OCI-M2 (cell line): ENCODE measurements around the gene SPINK4.

Experiments used
- DNase-seq: peaks from one replicate; lab custom pipeline; 2025; ENCODE audit not compliant: unreplicated experiment; lab: John Stamatoyannopoulos, UW

SPINK4 gene

GRCh38 chr9:33229359-33230114 is 10.4 kb upstream of the SPINK4 start:
- no peak for DNase-seq

- no peak for DNase-seq
Measured at GRCh38 chr9:33230756-33231622, 9.0 kb upstream of the SPINK4 start.

- no peak for DNase-seq
Measured at GRCh38 chr9:33231623-33231942, 8.4 kb upstream of the SPINK4 start.

GRCh38 chr9:33232815-33233214 is 7.2 kb upstream of the SPINK4 start:
- DNase-seq, result no peak

GRCh38 chr9:33233626-33234342 is 6.2 kb upstream of the SPINK4 start:
- no peak for DNase-seq

- no peak for DNase-seq
Measured at GRCh38 chr9:33234511-33235467, 5.2 kb upstream of the SPINK4 start.

- no peak for DNase-seq
Measured at GRCh38 chr9:33236571-33236970, 3.4 kb upstream of the SPINK4 start.

- no peak for DNase-seq
Measured at GRCh38 chr9:33241298-33241697, 1.3 kb downstream of the SPINK4 start.

- DNase-seq, result no peak
Measured at GRCh38 chr9:33242609-33243134, 2.7 kb downstream of the SPINK4 start.

- DNase-seq, result no peak
Measured at GRCh38 chr9:33244137-33244784, 4.3 kb downstream of the SPINK4 start.

GRCh38 chr9:33245341-33245740 is 5.4 kb downstream of the SPINK4 start:
- DNase-seq, result no peak

GRCh38 chr9:33246269-33246860 is 6.4 kb downstream of the SPINK4 start:
- no peak for DNase-seq

GRCh38 chr9:33248606-33249005 is 8.6 kb downstream of the SPINK4 start:
- DNase-seq, result no peak

GRCh38 chr9:33249087-33249658 is 9.2 kb downstream of the SPINK4 start:
- no peak for DNase-seq

GRCh38 chr9:33249983-33250382 is 10.0 kb downstream of the SPINK4 start:
- DNase-seq, result no peak

GRCh38 chr9:33250458-33250995 is 10.6 kb downstream of the SPINK4 start:
- no peak for DNase-seq

- DNase-seq, result no peak
Measured at GRCh38 chr9:33254211-33254610, 14.2 kb downstream of the SPINK4 start.

- no peak for DNase-seq
Measured at GRCh38 chr9:33255014-33255413, 15.0 kb downstream of the SPINK4 start.

GRCh38 chr9:33255471-33255870 is 15.5 kb downstream of the SPINK4 start:
- DNase-seq, result no peak
